CD14-positive monocyte (primary cell): ENCODE data around the gene KRT6C. TPM values are rescaled to one million over a fixed set of nuclear protein-coding genes. Genes with fewer than 3 reads are reported as not detected.

ENCODE experiments used
- DNase-seq, 3 donors: peaks; one replicate each; pipeline ENCODE4 v3.0.0-alpha.2; 2011 to 2022
- H2AFZ ChIP-seq: 2 replicates; pipeline ENCODE4 v1.6.0; 2012; ENCODE audit warnings: mild to moderate bottlenecking, low read depth, low read length, inconsistent platforms; ENCODE audit not compliant: insufficient read depth, poor library complexity, severe bottlenecking
- H3K27ac ChIP-seq, 2 donors: 1 replicate in 1 of 2; 2 replicates in 1 of 2; pipeline ENCODE4 v1.5.1; 2012 to 2013; ENCODE audit warnings: low read length in 2 of 2, control low read depth in 1 of 2, inconsistent platforms in 1 of 2, low read depth in 1 of 2, mild to moderate bottlenecking in 1 of 2
- H3K27me3 ChIP-seq, 2 donors: one replicate each; pipeline versions ENCODE4 v1.6.0 to v1.6.1; 2011 to 2013; ENCODE audit warnings: low read length in 2 of 2; ENCODE audit not compliant: control insufficient read depth in 2 of 2, insufficient read depth in 2 of 2
- H3K36me3 ChIP-seq, 2 donors: replicated peaks in 1 of 2; 1 replicate in 1 of 2; 2 replicates in 1 of 2; pipeline versions ENCODE4 v1.5.1 to v1.6.1; 2012 to 2013; ENCODE audit warnings: low read length in 2 of 2, control low read depth in 1 of 2, inconsistent platforms in 1 of 2, mild to moderate bottlenecking in 1 of 2; ENCODE audit not compliant: insufficient read depth in 2 of 2, control insufficient read depth in 1 of 2
- H3K4me1 ChIP-seq, 2 donors: 1 replicate in 1 of 2; 2 replicates in 1 of 2; pipeline versions ENCODE4 v1.5.1 to v1.6.1; 2012 to 2013; ENCODE audit warnings: low read length in 2 of 2, control low read depth in 1 of 2, inconsistent platforms in 1 of 2, mild to moderate bottlenecking in 1 of 2, moderate library complexity in 1 of 2; ENCODE audit not compliant: insufficient read depth in 2 of 2, control insufficient read depth in 1 of 2
- H3K4me2 ChIP-seq: replicated peaks from 2 replicates; pipeline ENCODE3; 2012; ENCODE audit warnings: low read length, moderate library complexity, mild to moderate bottlenecking; ENCODE audit not compliant: poor library complexity, severe bottlenecking; ENCODE audit errors: extremely low read depth
- H3K4me3 ChIP-seq, 3 experiments: fragments of 200-600 bp in 1 of 3; sonication (generic) in 1 of 3; replicated peaks in 1 of 3; 1 replicate in 2 of 3; 2 replicates in 1 of 3; pipeline ENCODE4 v1.5.1; 2011 to 2013; ENCODE audit warnings: low read length in 3 of 3, mild to moderate bottlenecking in 3 of 3, control low read depth in 2 of 3, low read depth in 2 of 3, inconsistent platforms in 1 of 3, moderate library complexity in 1 of 3
- H3K79me2 ChIP-seq: 2 replicates; pipeline ENCODE4 v1.6.0; 2012; ENCODE audit warnings: mild to moderate bottlenecking, control low read depth, inconsistent platforms, low read length, moderate library complexity; ENCODE audit not compliant: insufficient read depth
- H3K9ac ChIP-seq: 2 replicates; pipeline ENCODE4 v1.6.0; 2017; ENCODE audit warnings: low read length, mild to moderate bottlenecking; ENCODE audit not compliant: insufficient read depth, poor library complexity, severe bottlenecking
- H3K9me3 ChIP-seq, 2 donors: replicated peaks in 1 of 2; 1 replicate in 1 of 2; 2 replicates in 1 of 2; pipeline versions ENCODE4 v1.5.1 to v1.6.1; 2012 to 2013; ENCODE audit warnings: low read length in 2 of 2, control low read depth in 1 of 2; ENCODE audit not compliant: control insufficient read depth in 1 of 2, insufficient read depth in 1 of 2
- H4K20me1 ChIP-seq: 2 replicates; pipeline ENCODE4 v1.6.0; 2012; ENCODE audit warnings: mild to moderate bottlenecking, low read length, control low read depth, moderate library complexity; ENCODE audit not compliant: insufficient read depth
- H3K27ac Mint-ChIP-seq, 7 donors: one replicate each; pipeline ENCODE4 v1.8.0; 2020; ENCODE audit warnings: mild to moderate bottlenecking in 7 of 7, mixed read lengths in 7 of 7, moderate library complexity in 6 of 7, inconsistent platforms in 2 of 7
- H3K27me3 Mint-ChIP-seq, 3 donors: one replicate each; pipeline ENCODE4 v1.8.0; 2021 to 2022; ENCODE audit warnings: low read depth in 3 of 3, mild to moderate bottlenecking in 3 of 3, mixed read lengths in 3 of 3, moderate library complexity in 3 of 3, inconsistent platforms in 1 of 3
- H3K36me3 Mint-ChIP-seq, 2 donors: one replicate each; pipeline ENCODE4 v1.8.0; 2020; ENCODE audit warnings: mixed read lengths in 2 of 2, inconsistent platforms in 1 of 2, mild to moderate bottlenecking in 1 of 2
- H3K4me1 Mint-ChIP-seq: one replicate; pipeline ENCODE4 v1.8.0; 2020; ENCODE audit warnings: mild to moderate bottlenecking, mixed read lengths
- H3K4me3 Mint-ChIP-seq, 2 donors: one replicate each; pipeline ENCODE4 v1.8.0; 2020; ENCODE audit warnings: mild to moderate bottlenecking in 2 of 2, mixed read lengths in 2 of 2, moderate library complexity in 1 of 2
- H3K9me3 Mint-ChIP-seq, 7 donors: one replicate each; pipeline ENCODE4 v1.8.0; 2020 to 2022; ENCODE audit warnings: mixed read lengths in 7 of 7, mild to moderate bottlenecking in 6 of 7, moderate library complexity in 6 of 7, inconsistent platforms in 2 of 7
- WGBS: methylation state at CpG from one replicate; pipeline ENCODE4 v1.1.5; 2013; ENCODE audit warnings: missing lambda C conversion rate; ENCODE audit not compliant: insufficient coverage; 5-methylcytosine and 5-hydroxymethylcytosine counted together
- intact Hi-C, 2 donors: fragments of 100-400 bp; cut with micrococcal nuclease; formaldehyde crosslinking; loops; one replicate each; pipeline versions ENCODE4 v1.15.0 to v1.15.1; 2023
- polyA plus RNA-seq, 3 donors: library from polyadenylated mRNA; depleted of rRNA in 1 of 3; unstranded in 2 of 3; stranded (reverse) in 1 of 3; fragments of 300-500 nt in 2 of 3; fragments of >200 nt in 1 of 3; fragmentation: Illumina TruSeq in 2 of 3; gene quantifications; 1 replicate in 2 of 3; 2 replicates in 1 of 3; pipeline ENCODE4 v1.2.3, GENCODE V29; 2012 to 2021
- TF ChIP-seq, protein P1 (sequence below): fragments of 200-600 bp; IDR thresholded peaks from one replicate; pipeline ENCODE4 v1.8.0; 2022; ENCODE audit warnings: antibody characterized with exemption, mild to moderate bottlenecking

The KRT6C gene
- polyA plus RNA-seq, 3 donors = not detected

GRCh38 chr12:52434760-52435530, 38.7 kb downstream of the KRT6C start:
- no peaks in the 10 kb centered on the region for H3K9me3 ChIP-seq
- WGBS = 100% methylated on average over 3 of the region's 6 CpGs
- H3K36me3 Mint-ChIP-seq = no peaks in the 10 kb centered on the region
- H2AFZ ChIP-seq = no peak overlapping the region
- H3K4me1 Mint-ChIP-seq = no peaks in the 10 kb centered on the region
- H3K27me3 Mint-ChIP-seq = peaks cover 6 to 21% (median 8%) of the 10 kb centered on the region in 3 donors
- no peak overlapping the region for H3K27ac Mint-ChIP-seq
- no peaks in the 10 kb centered on the region for H3K36me3 ChIP-seq
- no peaks in the 10 kb centered on the region for H4K20me1 ChIP-seq
- H3K9me3 Mint-ChIP-seq = no peaks in the 10 kb centered on the region
- intact Hi-C loops = no loop called here
- H3K27ac ChIP-seq = no peak overlapping the region
- H3K4me2 ChIP-seq = no peak overlapping the region
- TF ChIP-seq, protein P1, sequence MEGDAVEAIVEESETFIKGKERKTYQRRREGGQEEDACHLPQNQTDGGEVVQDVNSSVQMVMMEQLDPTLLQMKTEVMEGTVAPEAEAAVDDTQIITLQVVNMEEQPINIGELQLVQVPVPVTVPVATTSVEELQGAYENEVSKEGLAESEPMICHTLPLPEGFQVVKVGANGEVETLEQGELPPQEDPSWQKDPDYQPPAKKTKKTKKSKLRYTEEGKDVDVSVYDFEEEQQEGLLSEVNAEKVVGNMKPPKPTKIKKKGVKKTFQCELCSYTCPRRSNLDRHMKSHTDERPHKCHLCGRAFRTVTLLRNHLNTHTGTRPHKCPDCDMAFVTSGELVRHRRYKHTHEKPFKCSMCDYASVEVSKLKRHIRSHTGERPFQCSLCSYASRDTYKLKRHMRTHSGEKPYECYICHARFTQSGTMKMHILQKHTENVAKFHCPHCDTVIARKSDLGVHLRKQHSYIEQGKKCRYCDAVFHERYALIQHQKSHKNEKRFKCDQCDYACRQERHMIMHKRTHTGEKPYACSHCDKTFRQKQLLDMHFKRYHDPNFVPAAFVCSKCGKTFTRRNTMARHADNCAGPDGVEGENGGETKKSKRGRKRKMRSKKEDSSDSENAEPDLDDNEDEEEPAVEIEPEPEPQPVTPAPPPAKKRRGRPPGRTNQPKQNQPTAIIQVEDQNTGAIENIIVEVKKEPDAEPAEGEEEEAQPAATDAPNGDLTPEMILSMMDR = no peak
- H3K9ac ChIP-seq = no peak overlapping the region
- no peak overlapping the region for H3K4me3 Mint-ChIP-seq
- no peak overlapping the region for H3K4me3 ChIP-seq
- H3K27me3 ChIP-seq = no peaks in the 10 kb centered on the region
- DNase-seq = no peak
- H3K79me2 ChIP-seq = no peaks in the 10 kb centered on the region
- no peaks in the 10 kb centered on the region for H3K4me1 ChIP-seq

GRCh38 chr12:52434081-52434733, 39.4 kb downstream of the KRT6C start, which contains the start of gene KRT75:
TSS of gene KRT75 (minus strand) at chr12:52434371. CDS start at chr12:52434304, 67 bp downstream.
- TF ChIP-seq, protein P1 = no peak
- WGBS = 86% methylated on average over 15 of the region's 20 CpGs
- H3K4me2 ChIP-seq = no peak within 1 kb of the TSS
- H3K36me3 Mint-ChIP-seq = no peaks in the 10 kb centered on the region
- H4K20me1 ChIP-seq = no peaks in the 10 kb centered on the region
- no peak within 1 kb of the TSS for H3K27ac ChIP-seq
- no peaks in the 10 kb centered on the region for H3K36me3 ChIP-seq
- H3K9ac ChIP-seq = no peak within 1 kb of the TSS
- H3K4me1 Mint-ChIP-seq = no peaks in the 10 kb centered on the region
- H3K9me3 Mint-ChIP-seq = no peaks in the 10 kb centered on the region
- H2AFZ ChIP-seq = no peak within 1 kb of the TSS
- H3K27me3 Mint-ChIP-seq = peaks cover 3 to 21% (median 8%) of the 10 kb centered on the region in 3 donors
- no peaks in the 10 kb centered on the region for H3K27me3 ChIP-seq
- no peaks in the 10 kb centered on the region for H3K79me2 ChIP-seq
- no peak within 1 kb of the TSS for H3K4me3 ChIP-seq
- H3K4me3 Mint-ChIP-seq = no peak within 1 kb of the TSS
- DNase-seq = no peak
- no peaks in the 10 kb centered on the region for H3K4me1 ChIP-seq
- intact Hi-C loops = no loop called here
- H3K27ac Mint-ChIP-seq = no peak within 1 kb of the TSS
- H3K9me3 ChIP-seq = no peaks in the 10 kb centered on the region
